ENCODE results near the gene ZNF93. TPM values are rescaled to one million over a fixed set of nuclear protein-coding genes. Genes with fewer than 3 reads are reported as not detected.

The ZNF93 gene
- total and polyA plus RNA-seq, 2 of the 13 experiments (the other 11 are each of a cell fraction or from before 2014, with no cell fraction given) = 0.49 to 0.66 TPM

- TF ChIP-seq ZNF503 (CRISPR knock-in tag; IDR thresholded peaks at IDR 0.05) (0 out of 2 replicates have a peak, but pooled peaks have one; percentile 49), HNRNPL (IDR thresholded peaks at IDR 0.05; ENCODE audit: low read depth, low read length) (0 out of 2 replicates have a peak, but pooled peaks have one; percentile 23), ZFP36 (IDR thresholded peaks at IDR 0.05; ENCODE audit: borderline replicate concordance, low read depth, low read length, partially characterized antibody) (no peak), RARA (CRISPR knock-in tag; IDR thresholded peaks at IDR 0.05) (no peak; the same call in 1 of the 2 replicates), TOE1 (CRISPR knock-in tag; IDR thresholded peaks at IDR 0.05) (no peak), IRX3 (CRISPR knock-in tag; IDR thresholded peaks at IDR 0.05; ENCODE audit: borderline replicate concordance, low read depth) (no peak), PRDM10 (CRISPR knock-in tag; IDR thresholded peaks at IDR 0.05; ENCODE audit: low read depth) (peak; percentile 93), RBM39 (IDR thresholded peaks at IDR 0.05; ENCODE audit: low read depth, low read length, poor library complexity, severe bottlenecking) (peak; percentile 59), ZNF883 (CRISPR knock-in tag; IDR thresholded peaks at IDR 0.05; ENCODE audit: not compliant biosample characterization) (peak; percentile 39), HOXA5 (CRISPR knock-in tag; IDR thresholded peaks at IDR 0.05) (no peak), MIER3 (CRISPR knock-in tag; IDR thresholded peaks at IDR 0.05; ENCODE audit: borderline replicate concordance) (no peak), E2F1 (CRISPR knock-in tag; IDR thresholded peaks at IDR 0.05) (0 out of 2 replicates have a peak, but pooled peaks have one; percentile 18), POLR2AphosphoS2 (IDR thresholded peaks at IDR 0.05; ENCODE audit: low read depth, low read length) (0 out of 2 replicates have a peak, but pooled peaks have one; percentile 44), CBFB (CRISPR knock-in tag; IDR thresholded peaks at IDR 0.05) (no peak), THYN1 (CRISPR knock-in tag; IDR thresholded peaks at IDR 0.05; ENCODE audit: borderline replicate concordance, low read depth) (no peak), NR2F2 (IDR thresholded peaks at IDR 0.05; ENCODE audit: borderline replicate concordance, low read depth) (no peak), HDAC6 (IDR thresholded peaks at IDR 0.05; ENCODE audit: low read depth, low read length) (no peak), ZNF770 (CRISPR knock-in tag; IDR thresholded peaks at IDR 0.05) (peak; percentile 74)
These were observed 34.8 kb upstream of the ZNF93 start, which contains the start of gene ZNF253 (continued) for GRCh38 chr19:19865750-19866610.

Measured in HepG2 (cell line).